Measurements from ENCODE around the gene MAN2A2. TPM values are rescaled to one million over a fixed set of nuclear protein-coding genes. Genes with fewer than 3 reads are reported as not detected.

The MAN2A2 gene
- 31.1 and 33.3 TPM in 2 replicates for total RNA-seq

DNA sequence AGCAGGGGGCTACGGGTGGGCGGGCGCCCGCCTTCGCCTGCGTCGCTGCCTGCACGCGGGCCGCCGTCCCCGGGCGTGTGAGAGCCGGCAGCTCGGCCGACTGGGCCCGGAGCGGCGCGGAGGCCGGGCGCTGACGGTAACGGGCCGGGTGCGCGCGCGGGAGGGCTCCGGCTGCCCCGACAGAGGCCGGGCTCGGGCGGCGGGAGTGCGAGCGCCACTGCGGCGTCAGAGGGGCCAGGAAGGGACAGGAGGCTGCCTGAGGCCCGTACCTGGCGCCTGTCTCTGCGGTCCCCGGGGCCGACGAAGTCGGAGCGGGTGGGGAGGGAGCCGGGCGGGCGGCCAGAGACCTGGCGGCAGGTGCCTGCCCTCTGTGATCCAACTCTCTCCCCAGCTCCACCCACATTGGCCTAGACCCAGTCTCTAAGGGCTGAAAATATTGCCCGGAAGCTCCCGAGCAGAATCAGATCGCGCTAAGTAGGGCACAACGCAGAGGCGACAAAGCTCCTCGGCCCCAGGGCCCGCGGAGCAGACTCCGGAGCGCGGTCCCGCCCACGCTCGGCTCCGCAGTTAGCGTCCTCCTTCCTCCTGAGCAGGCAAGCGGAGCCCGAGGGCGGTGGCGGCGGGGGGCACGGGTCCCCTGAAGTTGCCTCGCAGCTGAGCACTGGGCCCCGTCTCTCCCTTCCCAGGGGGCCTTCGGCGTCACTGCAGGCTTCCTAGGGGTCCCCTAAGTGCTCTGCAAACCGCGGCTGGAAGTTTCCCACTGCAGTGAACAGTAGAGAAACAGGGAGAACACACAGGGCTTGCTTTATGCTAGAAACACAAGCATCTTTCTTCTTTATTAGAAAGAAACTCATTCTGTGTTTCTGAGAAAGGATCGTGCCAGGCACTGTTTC lies at the start of gene MAN2A2:
Gene MAN2A2 (plus strand): TSS at position 463 of the 893 bp plus-strand sequence. CDS start 906 bp downstream, outside the sequence.
- Histone ChIP-seq H3K4me3 (ENCODE audit: low read depth, low read length) (peak within 1 kb of the TSS; percentile 75), H3K27me3 (ENCODE audit: control insufficient read depth, insufficient read depth, low read length) (no peaks in the 10 kb centered on the region), H3K36me3 (ENCODE audit: control insufficient read depth, insufficient read depth, low read length) (peaks cover 5% of the 10 kb centered on the region)
- TF ChIP-seq, protein P1, sequence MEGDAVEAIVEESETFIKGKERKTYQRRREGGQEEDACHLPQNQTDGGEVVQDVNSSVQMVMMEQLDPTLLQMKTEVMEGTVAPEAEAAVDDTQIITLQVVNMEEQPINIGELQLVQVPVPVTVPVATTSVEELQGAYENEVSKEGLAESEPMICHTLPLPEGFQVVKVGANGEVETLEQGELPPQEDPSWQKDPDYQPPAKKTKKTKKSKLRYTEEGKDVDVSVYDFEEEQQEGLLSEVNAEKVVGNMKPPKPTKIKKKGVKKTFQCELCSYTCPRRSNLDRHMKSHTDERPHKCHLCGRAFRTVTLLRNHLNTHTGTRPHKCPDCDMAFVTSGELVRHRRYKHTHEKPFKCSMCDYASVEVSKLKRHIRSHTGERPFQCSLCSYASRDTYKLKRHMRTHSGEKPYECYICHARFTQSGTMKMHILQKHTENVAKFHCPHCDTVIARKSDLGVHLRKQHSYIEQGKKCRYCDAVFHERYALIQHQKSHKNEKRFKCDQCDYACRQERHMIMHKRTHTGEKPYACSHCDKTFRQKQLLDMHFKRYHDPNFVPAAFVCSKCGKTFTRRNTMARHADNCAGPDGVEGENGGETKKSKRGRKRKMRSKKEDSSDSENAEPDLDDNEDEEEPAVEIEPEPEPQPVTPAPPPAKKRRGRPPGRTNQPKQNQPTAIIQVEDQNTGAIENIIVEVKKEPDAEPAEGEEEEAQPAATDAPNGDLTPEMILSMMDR (IDR thresholded peaks at IDR 0.05; ENCODE audit: insufficient read depth, low read length, poor library complexity, severe bottlenecking): no peak
- no peak for DNase-seq (ENCODE audit: low read depth)

DNA sequence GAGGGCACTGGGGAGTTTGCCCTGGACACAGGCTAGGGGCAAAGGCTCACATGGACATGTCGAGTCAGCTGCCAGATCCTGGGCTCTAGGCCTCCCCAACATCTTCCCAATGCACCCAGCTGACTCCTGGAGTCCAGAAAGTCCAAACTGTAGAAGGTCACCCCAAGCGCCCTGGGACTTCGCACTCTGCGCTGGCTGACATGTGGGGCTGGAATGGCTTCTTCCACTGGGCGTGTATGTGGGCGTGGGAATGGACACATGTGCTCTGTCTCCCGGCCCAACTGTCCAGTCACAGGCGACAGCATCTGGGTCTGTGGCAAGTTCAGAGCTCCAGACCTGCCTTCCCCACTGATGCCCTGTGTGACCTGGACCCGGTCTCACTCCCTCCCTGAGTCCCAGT lies 48.0 kb upstream of the MAN2A2 start:
- no peaks in the 10 kb centered on the region for H3K36me3 ChIP-seq (ENCODE audit: control insufficient read depth, insufficient read depth, low read length)
- no peak overlapping the region for H3K4me3 ChIP-seq (ENCODE audit: low read depth, low read length)
- DNase-seq (ENCODE audit: low read depth): no peak
- H3K27me3 ChIP-seq (ENCODE audit: control insufficient read depth, insufficient read depth, low read length): no peaks in the 10 kb centered on the region
- TF ChIP-seq, protein P1 (IDR thresholded peaks at IDR 0.05; ENCODE audit: insufficient read depth, low read length, poor library complexity, severe bottlenecking): no peak

DNA sequence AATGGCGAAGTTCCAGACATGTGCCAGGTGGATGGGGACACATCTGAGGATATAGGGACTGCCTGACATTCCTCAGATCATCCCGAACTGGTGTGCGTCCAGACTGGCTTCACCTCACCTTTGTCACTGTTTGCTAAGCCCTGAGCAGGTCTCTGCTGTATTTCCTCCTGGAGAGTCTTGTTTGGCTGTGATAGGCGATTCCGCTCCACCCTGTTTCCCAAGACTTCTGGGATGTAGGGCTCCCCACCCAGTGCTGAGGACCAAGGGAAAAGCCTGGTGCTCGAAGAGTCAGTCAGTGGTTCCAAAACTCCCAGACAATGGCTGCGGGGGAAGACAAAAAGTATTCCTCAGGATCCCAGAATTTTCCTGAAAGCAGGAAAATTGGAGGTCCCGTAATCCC lies 45.8 kb upstream of the MAN2A2 start:
- no peaks in the 10 kb centered on the region for H3K27me3 ChIP-seq (ENCODE audit: control insufficient read depth, insufficient read depth, low read length)
- TF ChIP-seq, protein P1 (IDR thresholded peaks at IDR 0.05; ENCODE audit: insufficient read depth, low read length, poor library complexity, severe bottlenecking): no peak
- DNase-seq (ENCODE audit: low read depth): no peak
- H3K36me3 ChIP-seq (ENCODE audit: control insufficient read depth, insufficient read depth, low read length): no peaks in the 10 kb centered on the region
- no peak overlapping the region for H3K4me3 ChIP-seq (ENCODE audit: low read depth, low read length)

DNA sequence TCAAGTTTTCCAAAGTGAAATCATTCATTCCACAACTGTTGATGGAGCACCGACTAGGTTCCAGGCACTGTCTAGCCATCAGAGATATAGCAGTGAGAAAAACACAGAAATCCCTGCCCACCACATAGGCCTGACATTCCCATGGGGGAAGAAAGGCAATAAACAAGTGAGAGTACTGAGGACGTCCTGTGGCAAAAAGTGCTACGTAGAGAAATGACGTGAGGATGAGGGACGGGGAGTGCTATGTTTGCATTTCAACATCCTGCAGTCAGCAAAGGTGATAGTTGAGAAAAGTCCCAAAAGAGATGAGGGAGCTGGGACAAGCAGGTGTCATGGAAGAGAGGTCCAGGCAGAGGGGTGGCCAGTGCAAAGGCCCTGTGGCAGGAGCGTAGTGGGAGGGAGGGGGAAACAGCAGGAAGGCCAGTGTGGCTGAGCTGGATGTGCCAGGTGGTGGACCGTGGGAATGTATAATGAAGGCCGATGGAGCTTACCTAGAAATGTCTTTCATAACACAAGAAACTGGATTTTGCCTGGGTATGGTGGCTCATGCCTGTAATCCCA lies 45.1 kb upstream of the MAN2A2 start:
- TF ChIP-seq, protein P1 (IDR thresholded peaks at IDR 0.05; ENCODE audit: insufficient read depth, low read length, poor library complexity, severe bottlenecking): no peak
- H3K4me3 ChIP-seq (ENCODE audit: low read depth, low read length): no peak overlapping the region
- no peaks in the 10 kb centered on the region for H3K27me3 ChIP-seq (ENCODE audit: control insufficient read depth, insufficient read depth, low read length)
- no peaks in the 10 kb centered on the region for H3K36me3 ChIP-seq (ENCODE audit: control insufficient read depth, insufficient read depth, low read length)
- no peak for DNase-seq (ENCODE audit: low read depth)

DNA sequence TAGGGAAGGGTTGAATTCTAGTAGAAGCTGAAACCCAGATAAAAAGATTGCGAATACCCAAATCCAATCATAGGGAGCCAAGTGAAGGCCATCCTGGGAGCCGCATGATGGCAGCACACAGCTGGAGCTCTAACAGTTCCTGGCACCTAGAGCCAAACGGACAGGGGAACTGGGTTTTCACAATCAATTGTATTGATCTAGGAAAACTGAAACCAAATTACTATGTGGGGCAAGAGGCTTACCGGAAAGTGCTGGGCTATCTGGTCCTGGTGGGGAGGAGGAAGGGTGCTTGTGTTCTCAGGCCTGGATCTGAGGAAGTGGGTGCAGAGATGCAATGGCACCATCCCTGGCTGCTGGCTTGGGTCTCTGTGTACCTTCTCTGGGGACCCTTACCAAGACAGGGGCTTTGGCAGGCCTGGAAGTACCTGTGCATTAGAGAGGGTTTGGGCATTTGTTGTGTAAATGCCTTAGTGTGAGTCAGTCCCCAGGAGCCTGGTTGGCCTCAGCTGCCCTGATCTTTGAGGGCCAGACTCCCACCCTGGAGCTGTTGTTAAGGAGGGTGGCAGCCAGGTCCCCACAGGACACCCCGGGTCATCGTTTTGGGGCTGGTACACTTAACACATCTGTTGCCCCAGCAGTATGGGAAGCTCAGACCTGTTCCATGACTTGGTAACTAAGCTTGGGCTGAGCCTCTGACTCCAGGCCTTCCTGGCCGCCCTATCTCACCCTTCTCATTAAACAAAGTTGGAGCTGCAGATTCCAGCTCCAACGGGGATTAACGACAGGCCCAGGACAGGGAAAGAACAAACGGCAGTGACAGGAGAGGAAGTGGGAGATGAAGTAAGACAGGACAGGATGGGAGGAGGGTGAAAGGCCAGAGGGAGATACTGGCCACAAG lies 43.6 kb upstream of the MAN2A2 start:
- Histone ChIP-seq H3K27me3 (ENCODE audit: control insufficient read depth, insufficient read depth, low read length) (no peaks in the 10 kb centered on the region), H3K4me3 (ENCODE audit: low read depth, low read length) (no peak overlapping the region), H3K36me3 (ENCODE audit: control insufficient read depth, insufficient read depth, low read length) (no peaks in the 10 kb centered on the region)
- TF ChIP-seq, protein P1 (IDR thresholded peaks at IDR 0.05; ENCODE audit: insufficient read depth, low read length, poor library complexity, severe bottlenecking): no peak
- DNase-seq (ENCODE audit: low read depth): no peak

All from kidney epithelial cell (primary cell).